HG02623 (cell line): ENCODE results near the gene XRCC3.

Source experiments
- ATAC-seq: cut with Tn5 transposase; IDR thresholded peaks from one replicate; pipeline ENCODE4 v1.9.1; 2021; ENCODE audit warnings: moderate library complexity; ENCODE audit not compliant: unreplicated experiment

Gene XRCC3

GRCh38 chr14:103696070-103696402 lies 19.2 kb downstream of the XRCC3 start:
- no peak for ATAC-seq

- no peak for ATAC-seq
These were observed 19.8 kb downstream of the XRCC3 start for GRCh38 chr14:103695296-103696069.

- no peak for ATAC-seq
These were observed 20.7 kb downstream of the XRCC3 start for GRCh38 chr14:103694572-103695026.

- no peak for ATAC-seq
These were observed 21.7 kb downstream of the XRCC3 start for GRCh38 chr14:103693515-103693914.

- no peak for ATAC-seq
These were observed 22.4 kb downstream of the XRCC3 start for GRCh38 chr14:103692871-103693270.

- no peak for ATAC-seq
These were observed 23.1 kb downstream of the XRCC3 start for GRCh38 chr14:103692159-103692558.

GRCh38 chr14:103691655-103692054 lies 23.6 kb downstream of the XRCC3 start:
- peak; percentile 57 for ATAC-seq

- no peak for ATAC-seq
These were observed 24.9 kb downstream of the XRCC3 start for GRCh38 chr14:103690332-103690731.

- no peak for ATAC-seq
These were observed 26.0 kb downstream of the XRCC3 start for GRCh38 chr14:103688906-103689902.

GRCh38 chr14:103688441-103688840 lies 26.8 kb downstream of the XRCC3 start:
- ATAC-seq: no peak

- no peak for ATAC-seq
These were observed 27.5 kb downstream of the XRCC3 start for GRCh38 chr14:103687712-103688111.

- no peak for ATAC-seq
These were observed 28.3 kb downstream of the XRCC3 start for GRCh38 chr14:103686831-103687485.

- no peak for ATAC-seq
These were observed 29.7 kb downstream of the XRCC3 start for GRCh38 chr14:103685276-103686211.

- ATAC-seq: no peak
These were observed 30.4 kb downstream of the XRCC3 start for GRCh38 chr14:103684871-103685270.

GRCh38 chr14:103684471-103684870 lies 30.8 kb downstream of the XRCC3 start:
- ATAC-seq: no peak

- no peak for ATAC-seq
These were observed 32.1 kb downstream of the XRCC3 start for GRCh38 chr14:103683139-103683538.

GRCh38 chr14:103680491-103681231 lies 34.6 kb downstream of the XRCC3 start:
- no peak for ATAC-seq

GRCh38 chr14:103679351-103679750 lies 35.9 kb downstream of the XRCC3 start:
- ATAC-seq: no peak

GRCh38 chr14:103676881-103677675 lies 38.2 kb downstream of the XRCC3 start:
- no peak for ATAC-seq
